Body of pancreas (tissue), 4 donors: ENCODE data around the gene CCDC126. TPM values are rescaled to one million over a fixed set of nuclear protein-coding genes. Genes with fewer than 3 reads are reported as not detected.
"Not testable (repeated sequence)": the region's sequence is repeated elsewhere in the genome, so short reads cannot be mapped to it uniquely, and the experiment has no call there.

Experiments used
- ATAC-seq: fragments of 150-250 bp; one replicate; pipeline ENCODE4 v1.9.1; 2016
- DNase-seq, 4 donors: peaks; one replicate each; pipeline ENCODE4 v3.0.0-alpha.2; 2019
- H3K27ac ChIP-seq, 4 donors: fragments of 200-600 bp; sonication (generic); 1 replicate in 3 of 4; 2 replicates in 1 of 4; pipeline versions ENCODE4 v1.5.1 to v1.6.1; 2016 to 2019; ENCODE audit warnings: mild to moderate bottlenecking in 1 of 4, mixed read lengths in 1 of 4, moderate library complexity in 1 of 4
- H3K27me3 ChIP-seq, 2 donors: fragments of 200-600 bp; sonication (generic); one replicate each; pipeline ENCODE4 v1.6.0; 2016; ENCODE audit warnings: mild to moderate bottlenecking in 1 of 2
- H3K36me3 ChIP-seq, 2 donors: fragments of 200-600 bp; sonication (generic); replicated peaks in 1 of 2; 2 replicates each; pipeline ENCODE4 v1.5.1; 2016; ENCODE audit warnings: low read depth in 2 of 2; ENCODE audit not compliant: insufficient read depth in 1 of 2
- H3K4me1 ChIP-seq: fragments of 200-600 bp; sonication (generic); one replicate; pipeline ENCODE4 v1.6.0; 2016
- H3K4me3 ChIP-seq, 2 donors: fragments of 200-600 bp; sonication (generic); 1 replicate in 1 of 2; 2 replicates in 1 of 2; pipeline ENCODE4 v1.5.1; 2016 to 2019
- H3K9me3 ChIP-seq, 3 donors: fragments of 200-600 bp; sonication (generic); 1 replicate in 2 of 3; 2 replicates in 1 of 3; pipeline ENCODE4 v1.5.1; 2016
- POLR2A ChIP-seq, 3 donors: fragments of 450-650 bp; IDR thresholded peaks; one replicate each; pipeline ENCODE4 v1.6.1; 2016; ENCODE audit warnings: antibody characterized with exemption in 3 of 3, mild to moderate bottlenecking in 2 of 3
- WGBS, 2 donors: methylation state at CpG; one replicate each; pipeline ENCODE4 v1.1.5; 2017; 5-methylcytosine and 5-hydroxymethylcytosine counted together
- intact Hi-C: fragments of 100-400 bp; cut with DNase I; formaldehyde crosslinking; loops from one replicate; pipeline ENCODE4 v1.15.1; 2023
- total RNA-seq, 2 donors: library from RNA; depleted of rRNA; stranded (reverse); fragments of >200 nt; gene quantifications; one replicate each; pipeline ENCODE4 v1.1.0, GENCODE V29; 2016
- TF ChIP-seq, protein P1 (sequence below), 7 experiments: fragments of 450-650 bp in 4 of 7; fragments of 200-600 bp in 3 of 7; sonication (generic) in 3 of 7; IDR thresholded peaks; one replicate each; pipeline ENCODE4 v1.5.1; 2016 to 2019; ENCODE audit warnings: antibody characterized with exemption in 7 of 7

Gene CCDC126, protein sequence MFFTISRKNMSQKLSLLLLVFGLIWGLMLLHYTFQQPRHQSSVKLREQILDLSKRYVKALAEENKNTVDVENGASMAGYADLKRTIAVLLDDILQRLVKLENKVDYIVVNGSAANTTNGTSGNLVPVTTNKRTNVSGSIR
- total RNA-seq: 1 to 10 TPM; 5.3 to 8.6 TPM

DNA sequence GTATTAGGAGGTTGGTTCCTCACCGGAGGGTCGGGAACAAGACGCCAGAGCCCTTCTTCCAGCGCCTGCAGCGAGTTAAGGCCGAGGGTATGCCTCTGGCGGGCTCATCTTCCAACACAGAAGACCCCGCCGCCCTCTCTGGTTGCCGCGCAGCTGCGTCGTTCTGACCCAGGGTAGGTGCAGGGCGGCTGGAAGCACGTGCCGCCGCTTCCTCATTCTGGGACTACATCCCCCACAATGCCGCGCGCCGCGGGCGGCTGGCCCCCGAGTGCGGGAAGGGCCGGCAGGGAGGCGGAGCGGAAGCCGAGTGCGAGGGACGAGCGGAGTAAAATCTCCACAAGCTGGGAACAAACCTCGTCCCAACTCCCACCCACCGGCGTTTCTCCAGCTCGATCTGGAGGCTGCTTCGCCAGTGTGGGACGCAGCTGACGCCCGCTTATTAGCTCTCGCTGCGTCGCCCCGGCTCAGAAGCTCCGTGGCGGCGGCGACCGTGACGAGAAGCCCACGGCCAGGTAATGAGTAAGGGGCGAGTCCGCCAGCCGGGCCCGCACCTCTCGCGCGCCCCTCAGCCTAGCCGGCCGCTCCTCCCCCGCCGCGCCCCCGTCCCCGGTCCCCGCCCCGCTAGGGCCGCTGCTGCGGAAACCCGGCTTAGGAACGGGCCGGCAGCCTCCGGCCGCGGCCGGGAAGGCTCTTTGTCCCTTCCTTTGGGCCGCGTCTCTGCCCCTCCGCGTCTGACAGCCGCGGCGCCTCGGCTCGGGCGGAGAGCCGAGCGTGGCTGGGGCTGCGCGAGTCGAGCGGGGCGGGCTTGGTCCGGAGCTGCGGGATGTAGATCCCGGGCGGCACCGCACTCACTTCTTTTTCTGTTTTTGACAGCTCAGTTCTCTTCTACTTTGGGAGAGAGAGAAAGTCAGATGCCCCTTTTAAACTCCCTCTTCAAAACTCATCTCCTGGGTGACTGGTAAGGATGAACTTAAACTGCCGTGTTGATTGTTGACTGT is at the start of gene CCDC126:
Gene CCDC126, plus strand, starts transcription at position 289 of the 998 bp plus-strand sequence. CDS start 13,934 bp downstream, outside the sequence.
- TF ChIP-seq, protein P1, sequence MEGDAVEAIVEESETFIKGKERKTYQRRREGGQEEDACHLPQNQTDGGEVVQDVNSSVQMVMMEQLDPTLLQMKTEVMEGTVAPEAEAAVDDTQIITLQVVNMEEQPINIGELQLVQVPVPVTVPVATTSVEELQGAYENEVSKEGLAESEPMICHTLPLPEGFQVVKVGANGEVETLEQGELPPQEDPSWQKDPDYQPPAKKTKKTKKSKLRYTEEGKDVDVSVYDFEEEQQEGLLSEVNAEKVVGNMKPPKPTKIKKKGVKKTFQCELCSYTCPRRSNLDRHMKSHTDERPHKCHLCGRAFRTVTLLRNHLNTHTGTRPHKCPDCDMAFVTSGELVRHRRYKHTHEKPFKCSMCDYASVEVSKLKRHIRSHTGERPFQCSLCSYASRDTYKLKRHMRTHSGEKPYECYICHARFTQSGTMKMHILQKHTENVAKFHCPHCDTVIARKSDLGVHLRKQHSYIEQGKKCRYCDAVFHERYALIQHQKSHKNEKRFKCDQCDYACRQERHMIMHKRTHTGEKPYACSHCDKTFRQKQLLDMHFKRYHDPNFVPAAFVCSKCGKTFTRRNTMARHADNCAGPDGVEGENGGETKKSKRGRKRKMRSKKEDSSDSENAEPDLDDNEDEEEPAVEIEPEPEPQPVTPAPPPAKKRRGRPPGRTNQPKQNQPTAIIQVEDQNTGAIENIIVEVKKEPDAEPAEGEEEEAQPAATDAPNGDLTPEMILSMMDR (IDR thresholded peaks at IDR 0.05): peak in 1 of 7 experiments; percentile 4
- peak; percentile 67 to 85 (median 85) for TF ChIP-seq POLR2A (IDR thresholded peaks at IDR 0.05)
- 1 to 5% methylated on average over 14 to 97 of the region's 99 CpGs for WGBS, 2 donors
- DNase-seq: peak; percentile 88 to 93 (median 92)
- H3K27me3 ChIP-seq: no peaks in the 10 kb centered on the region
- intact Hi-C loops: no loop called here
- H3K27ac ChIP-seq: peak within 1 kb of the TSS; percentile 96 to 98 (median 98)
- ATAC-seq: peak; percentile 96
- H3K4me1 ChIP-seq: peaks cover 37% of the 10 kb centered on the region
- no peaks in the 10 kb centered on the region for H3K9me3 ChIP-seq
- H3K4me3 ChIP-seq: peak within 1 kb of the TSS; percentile 83 to 90
- no peaks in the 10 kb centered on the region for H3K36me3 ChIP-seq

DNA sequence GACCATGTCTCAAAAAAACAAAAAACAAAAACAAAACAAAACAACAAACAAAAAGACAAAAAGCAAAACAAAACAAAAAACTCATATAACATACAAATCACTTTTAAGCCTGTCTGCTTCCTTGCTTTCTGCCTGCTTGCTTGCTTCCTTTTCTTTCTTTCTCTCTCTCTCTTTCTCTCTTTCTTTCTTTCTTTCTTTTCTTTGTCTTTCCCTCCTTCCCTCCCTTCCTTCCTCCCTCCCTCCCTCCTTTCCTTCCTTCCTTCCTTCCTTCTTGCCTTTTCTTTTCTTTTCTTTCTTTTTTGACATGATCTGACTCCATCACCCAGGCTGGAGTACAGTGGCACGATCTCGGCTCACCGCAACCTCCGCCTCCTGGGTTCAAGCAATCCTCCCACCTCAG is 49.5 kb upstream of the CCDC126 start:
- no peaks in the 10 kb centered on the region for H3K27me3 ChIP-seq
- 66 to 84% methylated on average over 4 of the region's 4 CpGs for WGBS, 2 donors
- DNase-seq (no peak), ATAC-seq (no peak)
- H3K36me3 ChIP-seq: no peaks in the 10 kb centered on the region
- no peak overlapping the region for H3K4me3 ChIP-seq
- no peaks in the 10 kb centered on the region for H3K4me1 ChIP-seq
- H3K9me3 ChIP-seq: no peaks in the 10 kb centered on the region
- TF ChIP-seq, protein P1 (IDR thresholded peaks at IDR 0.05): no peak
- TF ChIP-seq POLR2A (IDR thresholded peaks at IDR 0.05): no peak
- intact Hi-C loops: no loop called here
- no peak overlapping the region for H3K27ac ChIP-seq

DNA sequence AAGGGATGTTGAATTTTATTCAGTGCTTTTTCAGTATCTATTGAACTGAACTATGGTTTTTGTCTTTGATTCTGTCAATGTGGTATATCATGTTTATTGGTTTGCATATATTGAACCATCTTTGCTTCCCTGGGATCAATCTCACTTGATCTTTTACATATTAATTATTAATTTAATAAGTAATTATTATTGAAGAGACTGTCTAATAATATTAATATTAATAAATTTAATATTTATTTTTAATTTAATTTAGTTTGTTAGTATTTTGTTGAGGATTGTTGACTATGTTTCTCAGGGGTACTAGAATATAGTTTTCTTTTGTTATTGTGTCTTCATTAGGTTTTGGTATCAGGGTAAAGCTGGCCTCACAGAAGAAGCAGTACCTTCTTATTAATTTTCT is 38.9 kb upstream of the CCDC126 start:
- H3K4me1 ChIP-seq: no peaks in the 10 kb centered on the region
- intact Hi-C loops: no loop called here
- H3K27ac ChIP-seq: no peak overlapping the region
- H3K4me3 ChIP-seq: no peak overlapping the region
- ATAC-seq (no peak), DNase-seq (no peak)
- H3K36me3 ChIP-seq: no peaks in the 10 kb centered on the region
- TF ChIP-seq POLR2A (IDR thresholded peaks at IDR 0.05): no peak
- TF ChIP-seq, protein P1 (IDR thresholded peaks at IDR 0.05): no peak
- no peaks in the 10 kb centered on the region for H3K9me3 ChIP-seq
- H3K27me3 ChIP-seq: no peaks in the 10 kb centered on the region

DNA sequence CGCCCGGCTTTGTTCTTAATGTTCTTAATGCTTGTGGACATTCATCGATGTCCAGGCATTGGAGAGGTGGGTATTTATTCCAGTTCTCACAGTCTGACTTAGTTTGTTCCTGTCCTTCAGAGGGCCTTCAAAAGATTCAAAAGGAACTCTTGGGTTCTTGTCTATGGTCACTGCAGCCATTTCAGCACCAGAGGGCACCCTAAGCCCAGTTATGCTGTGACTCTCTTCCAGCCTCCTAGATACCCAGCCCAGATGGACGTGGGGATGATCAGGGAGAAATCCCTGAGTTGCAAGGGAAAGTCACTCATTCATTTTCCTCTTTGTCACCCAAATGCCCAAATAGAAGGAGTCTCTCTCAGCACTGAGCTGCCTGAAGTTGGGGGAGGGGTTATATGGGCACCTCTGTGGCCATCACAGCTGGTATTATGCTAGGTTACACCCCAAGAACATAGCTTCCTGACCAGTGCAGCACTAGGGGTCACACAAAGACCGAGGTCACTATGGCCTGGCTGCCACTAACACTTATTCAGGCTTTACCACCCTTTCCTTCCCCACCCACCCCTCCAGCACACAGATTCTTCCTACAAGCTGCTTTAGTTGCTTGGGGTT is 26.5 kb upstream of the CCDC126 start:
- Histone ChIP-seq H3K27me3 (no peaks in the 10 kb centered on the region), H3K4me3 (no peak overlapping the region), H3K9me3 (no peaks in the 10 kb centered on the region), H3K36me3 (no peaks in the 10 kb centered on the region), H3K27ac (no peak overlapping the region), H3K4me1 (no peaks in the 10 kb centered on the region)
- WGBS, 2 donors: 14 to 16% methylated on average over 5 of the region's 5 CpGs
- TF ChIP-seq POLR2A (IDR thresholded peaks at IDR 0.05): no peak
- TF ChIP-seq, protein P1 (IDR thresholded peaks at IDR 0.05): peak; percentile 61 to 95 (median 91)
- peak; percentile 95 for ATAC-seq
- intact Hi-C loops: loop anchor here (5.0 kb wide), 1 partner anchor 142 kb away; the partner anchor contains the start of gene STK31
- DNase-seq: peak; percentile 79 to 88 (median 82)

DNA sequence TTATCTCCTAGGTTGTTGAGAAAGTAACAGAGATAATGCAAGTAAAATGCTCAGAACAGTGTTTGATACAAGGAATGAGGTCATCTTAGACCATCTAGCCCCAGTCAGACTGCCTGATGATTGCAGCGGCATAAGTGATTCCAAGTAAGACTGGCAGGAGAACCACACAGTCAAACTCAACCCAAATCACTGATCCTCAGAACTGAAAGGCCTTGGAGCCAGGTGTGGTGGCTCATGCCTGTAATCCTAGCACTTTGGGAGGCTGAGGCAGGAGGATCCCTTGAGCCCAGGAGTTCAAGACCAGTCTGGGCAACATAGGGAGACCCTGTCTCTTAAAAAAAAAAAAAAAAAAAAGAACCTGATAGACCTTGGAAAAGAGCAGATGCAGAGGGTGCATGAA is 15.2 kb upstream of the CCDC126 start:
- DNase-seq, H3K4me3 ChIP-seq, H3K4me1 ChIP-seq, H3K27me3 ChIP-seq, H3K27ac ChIP-seq, H3K36me3 ChIP-seq, intact Hi-C loops, ATAC-seq, H3K9me3 ChIP-seq: not testable (repeated sequence)
- 88 to 100% methylated on average over 1 of the region's 1 CpG for WGBS, 2 donors

DNA sequence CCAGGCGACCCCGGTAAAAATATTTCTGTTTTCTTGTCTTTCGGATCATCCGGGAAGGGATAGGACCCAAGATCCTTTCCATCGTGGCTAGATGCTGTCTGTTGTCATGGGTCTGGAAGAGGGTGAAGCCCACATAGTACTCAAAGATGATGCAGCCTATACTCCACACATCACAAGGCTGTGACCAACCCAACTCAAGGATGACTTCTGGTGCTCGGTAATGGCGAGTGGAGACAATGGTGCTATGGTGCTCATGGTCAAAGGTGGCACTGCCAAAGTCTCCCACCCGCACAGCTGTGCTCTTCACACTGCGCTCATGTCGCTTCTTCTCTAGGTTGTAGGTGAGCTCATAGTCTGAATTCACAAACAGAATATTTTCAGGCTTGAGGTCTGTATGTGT is 11.9 kb upstream of the CCDC126 start:
- WGBS, 2 donors: 93 to 95% methylated on average over 10 of the region's 10 CpGs
- H3K27me3 ChIP-seq, H3K36me3 ChIP-seq, ATAC-seq, intact Hi-C loops, H3K9me3 ChIP-seq, H3K27ac ChIP-seq, H3K4me1 ChIP-seq, DNase-seq, H3K4me3 ChIP-seq: not testable (repeated sequence)
